HEK293 (cell line): ENCODE results near the gene ACTL6A.
A peak's percentile ranks its signal among the peaks of the same experiment; 100 is the strongest.

Experiments
- CTCF ChIA-PET: fragments of 350-600 bp; formaldehyde crosslinking; extraction: SDS; loops from one replicate; lab custom pipeline; 2021; ENCODE audit warnings: antibody characterized with exemption; lab: Yijun Ruan, JAX
- POLR2A ChIA-PET: fragments of 300-600 bp; formaldehyde crosslinking; extraction: SDS; loops from one replicate; lab custom pipeline; 2020; ENCODE audit warnings: antibody characterized with exemption, inconsistent platforms; lab: Yijun Ruan, JAX
- H3K27ac ChIP-seq: fragments of 200-500 bp; sonication (Bioruptor generic); 2 replicates; pipeline ENCODE4 v1.5.1; 2014; ENCODE audit warnings: low read depth, low read length, control low read depth, inconsistent platforms; ENCODE audit errors: extremely low read depth
- H3K36me3 ChIP-seq, 2 experiments: fragments of 200-500 bp in 1 of 2; sonication (Bioruptor generic) in 1 of 2; 1 replicate in 1 of 2; 2 replicates in 1 of 2; pipeline ENCODE4 v1.5.1; 2014 to 2017; ENCODE audit warnings: inconsistent platforms in 2 of 2, low read length in 2 of 2; ENCODE audit not compliant: control insufficient read depth in 2 of 2, insufficient read depth in 1 of 2
- H3K4me1 ChIP-seq: fragments of 200-500 bp; sonication (Bioruptor generic); 2 replicates; pipeline ENCODE4 v1.5.1; 2014; ENCODE audit warnings: mild to moderate bottlenecking, low read length, inconsistent platforms; ENCODE audit not compliant: control insufficient read depth, insufficient read depth
- H3K4me3 ChIP-seq: 2 replicates; pipeline ENCODE4 v1.5.1; 2011; ENCODE audit warnings: low read depth, mild to moderate bottlenecking, control low read depth, low read length, moderate library complexity
- H3K9me3 ChIP-seq: fragments of 200-500 bp; sonication (Bioruptor generic); 2 replicates; pipeline ENCODE4 v1.5.1; 2014; ENCODE audit warnings: low read depth, low read length, inconsistent platforms; ENCODE audit not compliant: control insufficient read depth, insufficient read depth
- BCL11A ChIP-seq: fragments of 450-650 bp; formaldehyde crosslinking; IDR thresholded peaks from 2 replicates; pipeline ENCODE4 v1.5.1; 2016; ENCODE audit warnings: low read depth, missing biosample characterization, missing genetic modification characterization
- FEZF1 ChIP-seq: fragments of 450-650 bp; formaldehyde crosslinking; IDR thresholded peaks from 2 replicates; pipeline ENCODE4 v1.5.1; 2016; ENCODE audit warnings: missing biosample characterization, missing genetic modification characterization
- HIC1 ChIP-seq: fragments of 450-650 bp; formaldehyde crosslinking; IDR thresholded peaks from 2 replicates; pipeline ENCODE4 v1.5.1; 2016; ENCODE audit warnings: missing biosample characterization, missing genetic modification characterization
- PRDM1 ChIP-seq: fragments of 450-650 bp; formaldehyde crosslinking; IDR thresholded peaks from 2 replicates; pipeline ENCODE4; 2016; ENCODE audit warnings: missing biosample characterization, missing genetic modification characterization
- PRDM10 ChIP-seq: fragments of 450-650 bp; formaldehyde crosslinking; IDR thresholded peaks from 2 replicates; pipeline ENCODE4 v1.5.1; 2016; ENCODE audit warnings: missing biosample characterization, missing genetic modification characterization
- PRDM2 ChIP-seq: fragments of 450-650 bp; formaldehyde crosslinking; IDR thresholded peaks from 2 replicates; pipeline ENCODE4 v1.5.1; 2016; ENCODE audit warnings: missing biosample characterization, missing genetic modification characterization, borderline replicate concordance
- SALL2 ChIP-seq: fragments of 450-650 bp; formaldehyde crosslinking; IDR thresholded peaks from 2 replicates; pipeline ENCODE4 v1.5.0; 2017; ENCODE audit warnings: missing biosample characterization, mild to moderate bottlenecking, missing genetic modification characterization, borderline replicate concordance
- SP2 ChIP-seq: fragments of 450-650 bp; formaldehyde crosslinking; IDR thresholded peaks from 2 replicates; pipeline ENCODE4 v1.5.1; 2016; ENCODE audit warnings: missing biosample characterization, missing genetic modification characterization
- SP3 ChIP-seq: fragments of 450-650 bp; formaldehyde crosslinking; IDR thresholded peaks from 2 replicates; pipeline ENCODE4 v1.5.1; 2016; ENCODE audit warnings: missing biosample characterization, missing genetic modification characterization
- ZBTB21 ChIP-seq: fragments of 450-650 bp; formaldehyde crosslinking; IDR thresholded peaks from 2 replicates; pipeline ENCODE4 v1.5.1; 2017; ENCODE audit warnings: missing biosample characterization, missing genetic modification characterization
- ZBTB6 ChIP-seq: fragments of 450-650 bp; formaldehyde crosslinking; IDR thresholded peaks from 2 replicates; pipeline ENCODE4 v1.5.1; 2017; ENCODE audit warnings: missing biosample characterization, missing genetic modification characterization
- ZFP37 ChIP-seq: fragments of 450-650 bp; formaldehyde crosslinking; IDR thresholded peaks from 2 replicates; pipeline ENCODE4 v1.5.1; 2016; ENCODE audit warnings: missing biosample characterization, missing genetic modification characterization
- ZNF132 ChIP-seq: fragments of 450-650 bp; formaldehyde crosslinking; IDR thresholded peaks from 2 replicates; pipeline ENCODE4 v1.5.1; 2017; ENCODE audit warnings: missing biosample characterization, missing genetic modification characterization, borderline replicate concordance
- ZNF335 ChIP-seq: fragments of 450-650 bp; formaldehyde crosslinking; conservative IDR thresholded peaks from 2 replicates; pipeline ENCODE4 v1.5.1; 2016; ENCODE audit warnings: missing biosample characterization, missing genetic modification characterization
- ZNF341 ChIP-seq: fragments of 450-650 bp; formaldehyde crosslinking; IDR thresholded peaks from 2 replicates; pipeline ENCODE4; 2016; ENCODE audit warnings: low read depth, missing biosample characterization, missing genetic modification characterization
- ZNF366 ChIP-seq: fragments of 450-650 bp; formaldehyde crosslinking; conservative IDR thresholded peaks from 2 replicates; pipeline ENCODE4 v1.5.1; 2016; ENCODE audit warnings: missing biosample characterization, missing genetic modification characterization
- ZNF394 ChIP-seq: fragments of 450-650 bp; formaldehyde crosslinking; IDR thresholded peaks from 2 replicates; pipeline ENCODE4 v1.5.1; 2016; ENCODE audit warnings: missing biosample characterization, missing genetic modification characterization, mild to moderate bottlenecking, moderate library complexity, borderline replicate concordance
- ZNF548 ChIP-seq: fragments of 450-650 bp; formaldehyde crosslinking; IDR thresholded peaks from 2 replicates; pipeline ENCODE4 v1.5.1; 2016; ENCODE audit warnings: missing biosample characterization, missing genetic modification characterization
- ZNF621 ChIP-seq: fragments of 450-650 bp; formaldehyde crosslinking; IDR thresholded peaks from 2 replicates; pipeline ENCODE4 v1.5.1; 2017; ENCODE audit warnings: missing biosample characterization, missing genetic modification characterization
- ZNF629 ChIP-seq: fragments of 450-650 bp; formaldehyde crosslinking; IDR thresholded peaks from 2 replicates; pipeline ENCODE4 v1.5.1; 2017; ENCODE audit warnings: missing biosample characterization, missing genetic modification characterization

The ACTL6A gene

GRCh38 chr3:179604321-179605078 is 41.8 kb downstream of the ACTL6A start, which contains the start of the genes MRPL47 and NDUFB5 (continued):
- TF ChIP-seq SP3 (tag by site-specific recombination) = peak; percentile 71
- TF ChIP-seq ZNF621 (tag by site-specific recombination) = no peak
- no peak for TF ChIP-seq PRDM1
- TF ChIP-seq FEZF1 (tag by site-specific recombination) = no peak
- 0 out of 2 replicates have a peak, but pooled peaks have one; percentile 34 for TF ChIP-seq ZNF341
- peak; percentile 77 for TF ChIP-seq ZBTB21
- TF ChIP-seq SP2 (tag by site-specific recombination) = peak; percentile 85
- peak; percentile 95 for TF ChIP-seq ZNF629 (tag by site-specific recombination)
- TF ChIP-seq ZNF366 (tag by site-specific recombination) = peak; percentile 32; the same call in 1 of the 2 replicates
- TF ChIP-seq PRDM10 (tag by site-specific recombination) = peak; percentile 58
- no peak for TF ChIP-seq SALL2
- peak; percentile 49 for TF ChIP-seq HIC1 (tag by site-specific recombination)
- peak; percentile 83 for TF ChIP-seq ZNF335 (tag by site-specific recombination)
- peak; percentile 78; the same call in 1 of the 2 replicates for TF ChIP-seq ZFP37
- TF ChIP-seq ZNF132 = no peak

- Histone ChIP-seq H3K27ac (no peak overlapping the region), H3K36me3 (peaks cover 9 to 22% of the 10 kb centered on the region in 2 experiments; a peak in 2 of 3 replicates), H3K4me1 (no peaks in the 10 kb centered on the region; the same call in 1 of the 2 replicates), H3K4me3 (no peak overlapping the region), H3K9me3 (no peaks in the 10 kb centered on the region)
- CTCF ChIA-PET = no interaction called here
- POLR2A ChIA-PET = no interaction called here
- TF ChIP-seq ZNF548 (tag by site-specific recombination) = no peak
- TF ChIP-seq ZNF394 (tag by site-specific recombination) = no peak
- no peak for TF ChIP-seq BCL11A (tag by site-specific recombination)
- no peak for TF ChIP-seq ZNF341
- no peak for TF ChIP-seq PRDM2 (tag by site-specific recombination)
- no peak for TF ChIP-seq ZBTB6 (tag by site-specific recombination)
These were observed 43.9 kb downstream of the ACTL6A start for GRCh38 chr3:179606534-179607085.
